Thyroid gland (tissue), 4 donors: Measurements from ENCODE around the gene KLHL41.

Experiments
- CTCF ChIP-seq, 6 experiments: fragments of 200-600 bp in 3 of 6; fragments of 450-650 bp in 3 of 6; sonication (generic) in 3 of 6; IDR thresholded peaks; one replicate each; pipeline ENCODE4 v1.5.1; 2016 to 2019; ENCODE audit warnings: antibody characterized with exemption in 6 of 6, mild to moderate bottlenecking in 2 of 6, inconsistent platforms in 1 of 6, moderate library complexity in 1 of 6
- POLR2A ChIP-seq, 2 donors: fragments of 450-650 bp; IDR thresholded peaks; one replicate each; pipeline ENCODE4 v1.6.1; 2017; ENCODE audit warnings: antibody characterized with exemption in 2 of 2, mild to moderate bottlenecking in 2 of 2, moderate library complexity in 1 of 2

- TF ChIP-seq CTCF (IDR thresholded peaks at IDR 0.05) (no peak), POLR2A (IDR thresholded peaks at IDR 0.05) (no peak)
Measured at GRCh38 chr2:169478339-169478738, 31.2 kb upstream of the KLHL41 start.
